ENCODE data around the gene C3orf49.

Gene C3orf49

GRCh38 chr3:63819151-63819398 lies at the start of gene C3orf49:
Gene C3orf49 (plus strand): TSS chr3:63819299. CDS start chr3:63819472, 173 bp downstream.
- no peak for DNase-seq (ENCODE audit: low spot score)

GRCh38 chr3:63774781-63775180 lies 44.3 kb upstream of the C3orf49 start:
- no peak for DNase-seq (ENCODE audit: low spot score)

- DNase-seq (ENCODE audit: low spot score), result no peak
Observed at GRCh38 chr3:63779227-63779626, 39.9 kb upstream of the C3orf49 start.

- no peak for DNase-seq (ENCODE audit: low spot score)
Observed at GRCh38 chr3:63791974-63792373, 27.1 kb upstream of the C3orf49 start.

GRCh38 chr3:63795438-63795837 lies 23.7 kb upstream of the C3orf49 start:
- no peak for DNase-seq (ENCODE audit: low spot score)

GRCh38 chr3:63798544-63798943 lies 20.6 kb upstream of the C3orf49 start:
- no peak for DNase-seq (ENCODE audit: low spot score)

GRCh38 chr3:63798949-63799348 lies 20.1 kb upstream of the C3orf49 start:
- DNase-seq (ENCODE audit: low spot score), result no peak

GRCh38 chr3:63800097-63800496 lies 19.0 kb upstream of the C3orf49 start:
- no peak for DNase-seq (ENCODE audit: low spot score)

- no peak for DNase-seq (ENCODE audit: low spot score)
Observed at GRCh38 chr3:63803911-63804310, 15.2 kb upstream of the C3orf49 start.

GRCh38 chr3:63807961-63808565 lies 11.0 kb upstream of the C3orf49 start:
- no peak for DNase-seq (ENCODE audit: low spot score)

GRCh38 chr3:63808633-63809032 lies 10.5 kb upstream of the C3orf49 start:
- no peak for DNase-seq (ENCODE audit: low spot score)

- no peak for DNase-seq (ENCODE audit: low spot score)
Observed at GRCh38 chr3:63809607-63810006, 9.5 kb upstream of the C3orf49 start.

- no peak for DNase-seq (ENCODE audit: low spot score)
Observed at GRCh38 chr3:63814237-63814636, 4.9 kb upstream of the C3orf49 start.

- no peak for DNase-seq (ENCODE audit: low spot score)
Observed at GRCh38 chr3:63817225-63817624, 1.9 kb upstream of the C3orf49 start.

- DNase-seq (ENCODE audit: low spot score), result peak; percentile 63
Observed at GRCh38 chr3:63818282-63819150, 583 bp upstream of the C3orf49 start.

GRCh38 chr3:63824309-63824708 lies 5.2 kb downstream of the C3orf49 start:
- no peak for DNase-seq (ENCODE audit: low spot score)

- DNase-seq (ENCODE audit: low spot score), result no peak
Observed at GRCh38 chr3:63830526-63830925, 11.4 kb downstream of the C3orf49 start.

GRCh38 chr3:63832395-63832794 lies 13.3 kb downstream of the C3orf49 start:
- DNase-seq (ENCODE audit: low spot score), result no peak

- DNase-seq (ENCODE audit: low spot score), result no peak
Observed at GRCh38 chr3:63841704-63842103, 22.6 kb downstream of the C3orf49 start.

- DNase-seq (ENCODE audit: low spot score), result no peak
Observed at GRCh38 chr3:63842127-63842526, 23.0 kb downstream of the C3orf49 start.

GRCh38 chr3:63845215-63845614 lies 26.1 kb downstream of the C3orf49 start:
- DNase-seq (ENCODE audit: low spot score), result no peak

GRCh38 chr3:63847718-63848450 lies 28.8 kb downstream of the C3orf49 start:
- DNase-seq (ENCODE audit: low spot score), result no peak

- no peak for DNase-seq (ENCODE audit: low spot score)
Observed at GRCh38 chr3:63849175-63849574, 30.1 kb downstream of the C3orf49 start.
